GM12874 (cell line): ENCODE measurements around the gene VRTN.

ENCODE experiments used
- TF ChIP-seq, protein P1 (sequence below): IDR thresholded peaks from 2 replicates; pipeline ENCODE4 v1.5.1; 2011; ENCODE audit warnings: low read depth, mild to moderate bottlenecking, control low read depth, low read length, moderate library complexity; ENCODE audit not compliant: insufficient read depth

VRTN gene

DNA sequence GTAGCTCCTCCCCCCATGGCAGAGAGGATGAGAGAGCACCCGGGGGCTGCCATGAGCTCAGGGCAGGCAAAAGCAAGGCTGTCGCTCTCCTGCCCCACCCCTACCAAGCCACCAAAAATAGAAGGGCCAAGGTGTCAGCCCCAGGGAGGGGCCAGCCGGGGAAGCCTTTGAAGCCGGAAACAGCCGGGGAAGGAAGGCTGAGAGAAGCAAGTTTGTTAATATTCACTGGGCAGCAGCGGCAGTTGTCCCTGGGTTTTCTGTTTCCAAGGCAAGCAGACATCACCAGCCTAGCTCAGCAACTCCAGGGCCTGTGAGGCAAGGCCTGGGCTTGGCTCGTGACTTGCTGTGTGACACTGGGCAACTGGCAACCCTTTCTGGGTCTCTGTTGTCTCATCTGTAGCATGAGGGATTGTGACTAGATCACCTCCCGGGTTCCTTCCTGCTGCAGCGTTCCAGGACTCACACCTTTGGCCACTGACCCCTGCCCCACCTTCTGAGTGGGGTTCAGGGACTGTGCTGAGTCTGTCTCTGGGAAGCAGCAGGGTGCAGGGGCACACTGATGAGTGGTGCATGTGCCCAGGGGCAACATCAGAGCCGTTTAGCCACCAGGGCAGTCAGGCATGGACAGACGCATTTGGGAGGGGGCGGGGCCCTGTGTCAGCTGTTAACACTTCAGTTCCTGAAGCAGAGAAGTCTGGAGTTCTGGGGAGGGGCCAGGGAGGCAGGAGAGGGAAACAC is 53.4 kb downstream of the VRTN start:
- TF ChIP-seq, protein P1, sequence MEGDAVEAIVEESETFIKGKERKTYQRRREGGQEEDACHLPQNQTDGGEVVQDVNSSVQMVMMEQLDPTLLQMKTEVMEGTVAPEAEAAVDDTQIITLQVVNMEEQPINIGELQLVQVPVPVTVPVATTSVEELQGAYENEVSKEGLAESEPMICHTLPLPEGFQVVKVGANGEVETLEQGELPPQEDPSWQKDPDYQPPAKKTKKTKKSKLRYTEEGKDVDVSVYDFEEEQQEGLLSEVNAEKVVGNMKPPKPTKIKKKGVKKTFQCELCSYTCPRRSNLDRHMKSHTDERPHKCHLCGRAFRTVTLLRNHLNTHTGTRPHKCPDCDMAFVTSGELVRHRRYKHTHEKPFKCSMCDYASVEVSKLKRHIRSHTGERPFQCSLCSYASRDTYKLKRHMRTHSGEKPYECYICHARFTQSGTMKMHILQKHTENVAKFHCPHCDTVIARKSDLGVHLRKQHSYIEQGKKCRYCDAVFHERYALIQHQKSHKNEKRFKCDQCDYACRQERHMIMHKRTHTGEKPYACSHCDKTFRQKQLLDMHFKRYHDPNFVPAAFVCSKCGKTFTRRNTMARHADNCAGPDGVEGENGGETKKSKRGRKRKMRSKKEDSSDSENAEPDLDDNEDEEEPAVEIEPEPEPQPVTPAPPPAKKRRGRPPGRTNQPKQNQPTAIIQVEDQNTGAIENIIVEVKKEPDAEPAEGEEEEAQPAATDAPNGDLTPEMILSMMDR, result no peak

DNA sequence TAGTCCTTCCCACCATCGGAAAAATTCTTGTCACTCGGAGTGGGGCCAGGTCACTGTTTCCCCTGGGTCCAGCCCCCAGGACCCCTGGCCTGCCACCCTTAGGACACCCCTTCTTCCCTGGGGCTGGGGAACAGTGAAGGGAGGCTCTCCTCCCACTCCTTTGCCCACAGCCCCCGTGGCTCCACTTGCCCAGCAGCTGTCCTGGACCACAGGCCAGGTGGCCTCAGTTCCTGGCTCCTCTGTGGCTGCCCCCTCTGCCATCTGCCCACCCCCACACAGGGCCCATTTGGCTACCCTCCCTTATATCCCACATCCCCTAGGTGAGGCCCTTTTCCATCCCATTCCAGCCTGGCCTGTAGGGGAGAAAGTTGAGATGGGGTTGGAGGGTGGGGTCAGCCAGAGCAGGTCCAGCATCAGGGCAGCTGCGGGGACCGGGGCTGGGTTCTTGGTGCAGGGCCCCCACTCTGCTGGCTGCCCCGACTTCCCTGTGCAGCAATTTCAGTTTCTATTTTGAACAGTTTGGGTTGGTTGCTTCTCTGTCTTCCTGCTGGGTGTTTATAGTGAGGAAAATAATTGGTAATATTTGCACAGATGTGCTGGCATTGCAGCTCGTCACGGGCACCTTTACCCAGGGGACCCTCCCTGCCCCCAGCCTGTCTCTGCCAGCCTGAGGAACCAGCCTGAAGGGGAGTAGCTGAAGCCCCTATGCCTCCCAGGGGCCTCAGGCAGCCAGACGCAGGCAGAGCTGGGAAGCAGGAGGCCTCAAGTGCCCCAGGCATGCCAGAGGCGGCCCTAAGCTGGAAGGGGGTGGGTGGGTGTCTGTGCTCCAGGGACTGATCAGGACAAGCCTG is 54.4 kb downstream of the VRTN start:
- TF ChIP-seq, protein P1, result no peak

- TF ChIP-seq, protein P1, result no peak
These were observed 55.5 kb downstream of the VRTN start for GRCh38 chr14:74403619-74404417.

DNA sequence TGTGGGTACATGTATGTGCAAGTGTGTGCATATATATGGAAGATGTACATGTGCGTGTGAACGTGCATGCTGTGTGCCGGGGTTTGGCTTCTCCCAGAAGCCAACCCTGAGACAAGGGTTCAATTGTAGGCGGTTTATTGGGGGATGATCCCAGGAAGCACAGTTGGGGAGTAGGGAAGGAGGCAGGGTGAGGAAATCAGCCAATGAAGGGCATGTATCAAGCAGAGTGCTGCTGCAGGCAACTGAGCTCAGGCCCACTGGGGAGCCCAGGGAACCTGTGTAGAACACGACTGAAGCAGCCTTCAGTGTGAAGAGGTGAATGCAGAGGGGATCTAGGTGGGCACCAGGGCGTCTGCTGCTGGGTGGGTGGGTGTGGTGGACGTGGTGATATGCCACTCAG is 56.2 kb downstream of the VRTN start:
- TF ChIP-seq, protein P1, result no peak

DNA sequence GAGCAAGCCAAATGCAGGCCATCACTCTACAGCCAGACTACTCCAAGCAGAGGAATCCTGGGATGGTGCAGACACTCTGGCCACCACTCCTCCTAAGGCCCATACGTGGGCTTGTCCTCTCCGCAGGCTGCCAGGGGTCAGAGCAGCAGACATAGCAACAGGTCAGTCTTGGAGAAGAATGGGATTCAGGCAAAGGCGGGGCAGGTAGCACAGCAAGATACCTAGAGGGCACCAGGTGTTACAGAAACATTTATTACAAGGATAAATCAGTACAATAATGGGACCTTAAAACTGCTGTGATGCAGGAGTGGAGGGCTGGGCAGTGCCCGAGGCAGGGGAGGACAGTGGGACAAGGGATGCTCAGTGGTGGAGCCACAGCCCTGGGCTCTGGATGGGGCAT is 57.4 kb downstream of the VRTN start:
- TF ChIP-seq, protein P1, result no peak

GRCh38 chr14:74407021-74407800 is 58.9 kb downstream of the VRTN start:
- TF ChIP-seq, protein P1, result no peak

GRCh38 chr14:74407801-74408154 is 59.5 kb downstream of the VRTN start:
- TF ChIP-seq, protein P1, result no peak
